ENCODE measurements around the gene C1GALT1.

DNA sequence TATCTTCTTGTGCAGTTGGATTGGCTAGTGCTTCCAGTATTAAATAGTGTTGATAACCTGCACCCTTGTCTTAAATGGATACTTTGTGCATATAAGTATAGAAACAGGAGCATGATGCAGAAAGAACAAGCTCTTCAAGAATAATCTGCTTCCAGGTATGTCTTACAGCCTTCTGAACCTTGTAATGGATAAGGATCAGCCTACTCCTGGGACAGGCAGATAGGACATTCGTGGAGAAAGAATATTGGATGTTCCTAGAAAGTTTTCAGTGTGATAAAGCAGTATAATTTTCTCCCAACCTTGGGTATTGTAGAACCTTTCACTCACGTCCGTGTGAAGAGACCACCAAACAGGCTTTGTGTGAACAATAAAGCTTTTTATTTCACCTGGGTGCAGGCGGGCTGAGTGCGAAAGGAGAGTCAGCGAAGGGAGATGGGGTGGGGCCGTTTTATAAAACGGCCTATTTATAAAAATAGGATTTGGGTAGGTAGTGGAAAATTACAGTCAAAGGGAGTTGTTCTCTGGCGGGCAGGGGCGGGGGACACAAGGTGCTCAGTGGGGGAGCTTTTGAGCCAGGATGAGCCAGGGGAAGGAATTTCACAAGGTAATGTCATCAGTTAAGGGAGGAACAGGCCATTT lies 27.2 kb downstream of the C1GALT1 start:
- TF ChIP-seq, protein P1, sequence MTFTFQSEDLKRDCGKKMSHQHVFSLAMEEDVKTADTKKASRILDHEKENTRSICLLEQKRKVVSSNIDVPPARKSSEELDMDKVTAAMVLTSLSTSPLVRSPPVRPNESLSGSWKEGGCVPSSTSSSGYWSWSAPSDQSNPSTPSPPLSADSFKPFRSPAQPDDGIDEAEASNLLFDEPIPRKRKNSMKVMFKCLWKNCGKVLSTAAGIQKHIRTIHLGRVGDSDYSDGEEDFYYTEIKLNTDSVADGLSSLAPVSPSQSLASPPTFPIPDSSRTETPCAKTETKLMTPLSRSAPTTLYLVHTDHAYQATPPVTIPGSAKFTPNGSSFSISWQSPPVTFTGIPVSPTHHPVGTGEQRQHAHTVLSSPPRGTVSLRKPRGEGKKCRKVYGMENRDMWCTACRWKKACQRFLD (tag by site-specific recombination; IDR thresholded peaks at IDR 0.05) = no peak
- TF ChIP-seq ZNF623 (tag by site-specific recombination; IDR thresholded peaks at IDR 0.05) (no peak), KLF9 (tag by site-specific recombination; IDR thresholded peaks at IDR 0.05; ENCODE audit: low read depth) (no peak), ZNF558 (tag by site-specific recombination; IDR thresholded peaks at IDR 0.05) (no peak), ZNF416 (tag by site-specific recombination; IDR thresholded peaks at IDR 0.05) (no peak), ZNF785 (tag by site-specific recombination; IDR thresholded peaks at IDR 0.05) (no peak), TCF7L2 (IDR thresholded peaks at IDR 0.05; ENCODE audit: borderline replicate concordance, low read depth, low read length) (no peak), ZNF112 (tag by site-specific recombination; IDR thresholded peaks at IDR 0.05) (no peak), ZNF114 (tag by site-specific recombination; IDR thresholded peaks at IDR 0.05) (no peak), ZNF776 (tag by site-specific recombination; IDR thresholded peaks at IDR 0.05; ENCODE audit: borderline replicate concordance) (no peak), GLIS2 (tag by site-specific recombination; IDR thresholded peaks at IDR 0.05) (no peak), ZEB2 (tag by site-specific recombination; IDR thresholded peaks at IDR 0.05) (no peak), ZNF473 (tag by site-specific recombination; IDR thresholded peaks at IDR 0.05) (no peak)
- TF ChIP-seq, protein P2, sequence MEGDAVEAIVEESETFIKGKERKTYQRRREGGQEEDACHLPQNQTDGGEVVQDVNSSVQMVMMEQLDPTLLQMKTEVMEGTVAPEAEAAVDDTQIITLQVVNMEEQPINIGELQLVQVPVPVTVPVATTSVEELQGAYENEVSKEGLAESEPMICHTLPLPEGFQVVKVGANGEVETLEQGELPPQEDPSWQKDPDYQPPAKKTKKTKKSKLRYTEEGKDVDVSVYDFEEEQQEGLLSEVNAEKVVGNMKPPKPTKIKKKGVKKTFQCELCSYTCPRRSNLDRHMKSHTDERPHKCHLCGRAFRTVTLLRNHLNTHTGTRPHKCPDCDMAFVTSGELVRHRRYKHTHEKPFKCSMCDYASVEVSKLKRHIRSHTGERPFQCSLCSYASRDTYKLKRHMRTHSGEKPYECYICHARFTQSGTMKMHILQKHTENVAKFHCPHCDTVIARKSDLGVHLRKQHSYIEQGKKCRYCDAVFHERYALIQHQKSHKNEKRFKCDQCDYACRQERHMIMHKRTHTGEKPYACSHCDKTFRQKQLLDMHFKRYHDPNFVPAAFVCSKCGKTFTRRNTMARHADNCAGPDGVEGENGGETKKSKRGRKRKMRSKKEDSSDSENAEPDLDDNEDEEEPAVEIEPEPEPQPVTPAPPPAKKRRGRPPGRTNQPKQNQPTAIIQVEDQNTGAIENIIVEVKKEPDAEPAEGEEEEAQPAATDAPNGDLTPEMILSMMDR (tag by site-specific recombination; IDR thresholded peaks at IDR 0.05) = no peak

Data from HEK293 (cell line).